ENCODE data around the gene COPRS.

- TF ChIP-seq POLR2A (IDR thresholded peaks at IDR 0.05; ENCODE audit: low read depth, low read length): no peak
- no peak for TF ChIP-seq CTCF (conservative IDR thresholded peaks at IDR 0.05; ENCODE audit: low read depth, low read length)
- no peak for TF ChIP-seq MAZ (IDR thresholded peaks at IDR 0.05; ENCODE audit: borderline replicate concordance, low read depth, low read length)
- TF ChIP-seq USF2 (IDR thresholded peaks at IDR 0.05; ENCODE audit: low read depth, low read length): no peak
- TF ChIP-seq RCOR1 (IDR thresholded peaks at IDR 0.05; ENCODE audit: insufficient replicate concordance, low read length): no peak
Measured at GRCh38 chr17:31877911-31878702, 19.1 kb upstream of the COPRS start.
